ENCODE data around the gene LDLRAD4.

LDLRAD4 gene

GRCh38 chr18:13236411-13236810 lies 17.9 kb downstream of the LDLRAD4 start:
- DNase-seq (ENCODE audit: low spot score): no peak
- in situ Hi-C loops (cut with MboI; ENCODE audit: low sequenced_read_pairs, unreplicated experiment): no loop called here
- no peak for TF ChIP-seq CTCF (IDR thresholded peaks at IDR 0.05; ENCODE audit: borderline replicate concordance, control extremely low read depth, extremely low read depth, insufficient read depth, missing control alignments)

GRCh38 chr18:13237073-13237472 lies 18.5 kb downstream of the LDLRAD4 start:
- TF ChIP-seq CTCF (IDR thresholded peaks at IDR 0.05; ENCODE audit: borderline replicate concordance, control extremely low read depth, extremely low read depth, insufficient read depth, missing control alignments): no peak
- DNase-seq (ENCODE audit: low spot score): no peak
- in situ Hi-C loops (cut with MboI; ENCODE audit: low sequenced_read_pairs, unreplicated experiment): no loop called here

GRCh38 chr18:13237641-13238040 lies 19.1 kb downstream of the LDLRAD4 start:
- in situ Hi-C loops (cut with MboI; ENCODE audit: low sequenced_read_pairs, unreplicated experiment): no loop called here
- TF ChIP-seq CTCF (IDR thresholded peaks at IDR 0.05; ENCODE audit: borderline replicate concordance, control extremely low read depth, extremely low read depth, insufficient read depth, missing control alignments): no peak
- no peak for DNase-seq (ENCODE audit: low spot score)

GRCh38 chr18:13239171-13239956 lies 20.8 kb downstream of the LDLRAD4 start:
- no peak for DNase-seq (ENCODE audit: low spot score)
- no peak for TF ChIP-seq CTCF (IDR thresholded peaks at IDR 0.05; ENCODE audit: borderline replicate concordance, control extremely low read depth, extremely low read depth, insufficient read depth, missing control alignments)
- in situ Hi-C loops (cut with MboI; ENCODE audit: low sequenced_read_pairs, unreplicated experiment): no loop called here

GRCh38 chr18:13240060-13240725 lies 21.6 kb downstream of the LDLRAD4 start:
- TF ChIP-seq CTCF (IDR thresholded peaks at IDR 0.05; ENCODE audit: borderline replicate concordance, control extremely low read depth, extremely low read depth, insufficient read depth, missing control alignments): no peak
- DNase-seq (ENCODE audit: low spot score): no peak
- in situ Hi-C loops (cut with MboI; ENCODE audit: low sequenced_read_pairs, unreplicated experiment): no loop called here

- in situ Hi-C loops (cut with MboI; ENCODE audit: low sequenced_read_pairs, unreplicated experiment): no loop called here
- TF ChIP-seq CTCF (IDR thresholded peaks at IDR 0.05; ENCODE audit: borderline replicate concordance, control extremely low read depth, extremely low read depth, insufficient read depth, missing control alignments): no peak
- DNase-seq (ENCODE audit: low spot score): no peak
Measured at GRCh38 chr18:13241083-13241892, 22.7 kb downstream of the LDLRAD4 start.

All from GM13976 (cell line).